GM18951 (cell line): Measurements from ENCODE around the gene LCLAT1.

Experiments used
- POLR2A ChIP-seq: IDR thresholded peaks from 4 replicates; pipeline ENCODE4 v1.6.1; 2011; ENCODE audit warnings: mild to moderate bottlenecking; ENCODE audit not compliant: insufficient read length, insufficient read depth; ENCODE audit errors: extremely low read depth
- in situ Hi-C: fragments of 300-500 bp; cut with MboI; formaldehyde crosslinking; loops from one replicate; pipeline ENCODE4 v1.12.0; 2022; ENCODE audit warnings: low sequenced_read_pairs, mixed read lengths, inconsistent platforms; ENCODE audit not compliant: unreplicated experiment

LCLAT1 gene

DNA sequence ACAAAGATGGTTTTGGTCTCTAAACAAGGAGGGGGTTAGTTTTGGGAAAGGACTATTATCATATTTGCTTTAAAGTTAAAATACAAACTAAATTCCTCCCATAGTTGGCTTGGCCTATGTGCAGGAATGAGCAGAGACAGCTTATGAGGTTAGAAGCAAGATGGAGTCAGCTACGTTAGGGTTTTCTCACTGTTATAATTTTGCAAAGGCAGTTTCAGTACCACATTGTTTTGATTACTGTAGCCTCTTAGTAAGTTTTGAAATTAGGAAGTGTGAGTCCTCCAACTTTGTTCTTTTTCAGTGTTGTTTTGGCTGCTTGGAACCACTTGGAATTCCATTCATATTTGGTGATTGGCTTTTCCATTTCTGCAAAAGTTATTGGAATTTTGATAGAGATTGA lies 23.4 kb downstream of the LCLAT1 start:
- in situ Hi-C loops: no loop called here
- TF ChIP-seq POLR2A: no peak

- TF ChIP-seq POLR2A: no peak
- in situ Hi-C loops: no loop called here
Measured at GRCh38 chr2:30472326-30472725, 25.3 kb downstream of the LCLAT1 start.

DNA sequence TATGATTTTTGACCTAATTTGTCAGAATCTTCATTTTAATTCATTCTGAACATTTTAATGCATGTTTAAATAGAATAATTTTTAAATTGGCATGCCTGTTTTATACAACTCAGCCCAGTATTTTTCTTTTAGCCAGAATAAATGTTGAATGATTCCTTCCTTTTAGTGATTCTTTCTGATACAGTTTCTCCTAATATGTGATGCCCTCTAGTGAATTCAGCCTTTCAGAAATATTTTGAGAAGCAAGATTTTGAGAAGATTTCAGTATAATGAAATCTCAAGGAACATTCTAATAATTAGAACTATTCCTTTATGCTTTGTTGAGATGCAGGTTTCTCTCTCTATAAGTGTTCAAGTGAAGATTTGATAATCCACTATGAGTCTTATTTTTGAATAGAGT lies 28.5 kb downstream of the LCLAT1 start:
- no peak for TF ChIP-seq POLR2A
- in situ Hi-C loops: no loop called here

- TF ChIP-seq POLR2A: no peak
- in situ Hi-C loops: no loop called here
Measured at GRCh38 chr2:30476636-30477035, 29.6 kb downstream of the LCLAT1 start.

DNA sequence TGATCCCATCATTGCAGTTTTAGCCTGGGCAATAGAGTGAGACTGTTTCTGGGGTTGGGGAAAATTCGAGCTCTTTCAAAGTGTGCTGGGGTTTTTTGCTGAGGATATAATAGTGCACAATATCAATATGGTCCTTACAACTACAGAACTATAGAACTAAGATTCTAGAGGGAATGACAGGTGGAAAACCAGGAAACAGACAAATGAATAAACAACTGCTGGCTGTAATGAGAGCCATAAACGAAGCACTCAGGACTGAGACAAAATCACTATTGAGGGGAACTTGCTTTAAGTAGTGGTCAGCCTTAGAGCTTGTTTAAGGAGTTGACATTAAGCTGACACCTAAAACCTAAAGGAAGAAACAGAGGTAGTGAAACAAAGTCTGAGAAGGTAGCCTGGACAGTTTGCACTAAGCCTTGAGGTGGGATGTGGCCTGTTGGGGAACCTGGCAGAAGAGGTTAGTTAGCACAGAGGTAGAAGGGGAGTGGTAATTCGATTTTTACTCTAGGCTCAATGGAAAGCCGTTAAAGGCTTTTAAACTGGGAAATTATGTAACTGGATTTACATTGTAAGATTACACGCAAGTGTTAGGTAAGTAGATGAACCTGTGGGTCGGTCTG lies 33.8 kb downstream of the LCLAT1 start:
- in situ Hi-C loops: no loop called here
- TF ChIP-seq POLR2A: no peak

GRCh38 chr2:30481323-30481800 lies 34.3 kb downstream of the LCLAT1 start:
- TF ChIP-seq POLR2A: no peak
- in situ Hi-C loops: no loop called here

- in situ Hi-C loops: no loop called here
- TF ChIP-seq POLR2A: no peak
Measured at GRCh38 chr2:30482011-30482410, 35.0 kb downstream of the LCLAT1 start.

- in situ Hi-C loops: no loop called here
- TF ChIP-seq POLR2A: no peak
Measured at GRCh38 chr2:30484145-30484544, 37.1 kb downstream of the LCLAT1 start.

DNA sequence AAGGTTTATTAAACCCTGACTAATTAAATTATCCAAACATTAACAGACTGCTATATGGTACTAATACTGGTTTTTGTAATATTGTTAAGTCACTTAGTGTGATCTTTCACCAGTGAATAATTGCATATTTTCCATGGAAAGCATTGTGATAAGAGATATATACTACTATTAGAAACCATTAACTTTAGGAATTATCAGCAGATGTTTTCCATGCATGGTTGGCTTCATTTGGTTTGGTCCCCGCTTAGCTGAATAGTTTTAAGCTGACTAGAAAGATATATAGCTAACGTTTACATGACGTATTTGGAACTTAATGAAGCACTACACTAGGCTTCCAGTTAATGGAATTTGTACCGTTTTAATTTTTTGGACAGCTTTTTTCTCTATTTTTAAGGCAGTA lies 37.9 kb downstream of the LCLAT1 start:
- TF ChIP-seq POLR2A: no peak
- in situ Hi-C loops: no loop called here

DNA sequence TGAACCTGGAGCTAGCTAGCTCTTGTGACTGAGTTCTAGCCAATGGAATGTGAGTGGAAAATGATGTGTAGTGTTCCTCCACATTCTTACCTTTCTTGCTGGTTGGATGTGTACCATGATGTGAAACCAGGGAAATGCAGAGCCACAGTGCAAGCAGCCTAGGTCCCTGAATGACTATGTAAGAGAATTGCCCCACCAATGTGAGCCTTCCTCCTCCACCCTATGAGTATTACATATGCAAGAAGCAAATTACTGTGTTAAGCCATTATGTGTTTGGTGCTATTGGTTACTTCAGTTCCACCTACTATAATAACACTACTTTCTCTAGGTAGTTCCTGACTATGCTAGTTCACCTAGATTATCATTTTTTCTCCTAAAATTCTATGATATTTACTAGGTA lies 39.6 kb downstream of the LCLAT1 start:
- in situ Hi-C loops: no loop called here

DNA sequence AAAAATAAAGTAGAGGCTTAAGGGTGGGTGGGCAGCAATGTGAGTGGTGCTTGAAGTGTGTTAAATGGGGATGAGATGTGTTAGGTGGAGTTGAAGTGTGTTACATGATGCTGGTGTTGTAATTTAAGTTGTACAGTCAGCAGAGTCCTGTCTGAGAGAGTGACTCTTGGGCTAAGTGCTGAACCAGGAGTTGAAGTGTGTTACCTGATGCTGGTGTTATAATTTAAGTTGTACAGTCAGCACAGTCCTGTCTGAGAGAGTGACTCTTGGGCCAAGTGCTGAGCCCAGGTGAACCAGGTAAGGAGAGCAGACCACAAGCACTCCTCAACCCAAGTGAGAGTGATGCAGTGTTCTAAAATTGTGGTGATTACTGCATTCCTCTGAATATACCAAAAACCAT lies 40.6 kb downstream of the LCLAT1 start:
- in situ Hi-C loops: no loop called here
- TF ChIP-seq POLR2A: no peak

More for the DNA sequence above, 39.6 kb downstream of the LCLAT1 start:
- no peak for TF ChIP-seq POLR2A

DNA sequence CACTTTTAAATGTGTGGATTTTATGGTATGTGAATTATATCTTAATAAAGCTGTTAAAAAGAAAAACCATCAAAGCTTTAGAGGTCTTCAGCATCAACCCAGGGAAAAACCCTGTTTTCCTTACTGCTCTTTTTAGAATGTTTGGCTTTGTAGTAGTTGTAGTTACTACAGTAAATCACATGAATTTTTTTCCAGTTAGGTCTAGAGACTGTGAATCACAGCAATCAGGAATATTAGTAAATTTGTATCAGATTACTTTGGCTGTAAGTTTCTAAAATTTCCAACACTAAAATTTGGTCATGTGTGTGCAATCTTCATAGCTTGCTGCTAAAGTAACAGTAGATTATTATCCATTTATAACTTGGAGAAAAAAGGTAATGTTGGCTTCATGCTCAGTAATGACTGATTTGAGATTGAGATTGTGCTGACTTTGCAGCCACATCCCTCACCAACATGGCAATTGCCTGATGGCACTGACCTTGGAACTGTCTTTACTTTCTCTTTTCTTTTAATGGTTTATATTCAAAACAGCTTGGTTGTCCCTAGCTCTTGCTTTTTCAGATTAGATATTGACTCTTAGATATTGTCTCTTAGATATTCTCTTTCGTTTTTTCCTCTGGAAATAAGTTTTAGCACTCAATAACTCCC lies 41.1 kb downstream of the LCLAT1 start:
- TF ChIP-seq POLR2A: no peak
- in situ Hi-C loops: no loop called here

DNA sequence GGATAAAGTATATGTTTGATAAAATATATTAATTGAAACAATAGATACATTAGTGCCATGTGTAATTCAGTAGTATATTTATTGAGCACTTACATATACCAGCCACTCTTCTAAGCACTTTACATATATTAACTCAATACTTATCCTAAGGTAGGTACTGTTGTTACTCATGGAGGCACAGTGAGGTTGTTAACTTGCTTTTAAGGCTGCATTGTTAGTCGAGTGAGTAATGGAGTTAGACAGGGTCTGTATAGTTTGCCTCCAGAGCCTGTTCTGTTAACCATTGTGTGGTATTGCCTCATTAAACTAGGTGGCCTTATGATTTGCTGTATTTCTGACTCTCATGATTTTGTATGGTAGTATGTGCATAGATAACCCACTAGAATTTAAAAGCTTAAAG lies 44.2 kb downstream of the LCLAT1 start:
- in situ Hi-C loops: no loop called here
- no peak for TF ChIP-seq POLR2A

GRCh38 chr2:30492185-30492584 lies 45.1 kb downstream of the LCLAT1 start:
- in situ Hi-C loops: no loop called here

More at GRCh38 chr2:30492185-30492584, 45.1 kb downstream of the LCLAT1 start:
- TF ChIP-seq POLR2A: no peak
